Measurements from ENCODE around the gene CLGN.
"Not testable (repeated sequence)": the region's sequence is repeated elsewhere in the genome, so short reads cannot be mapped to it uniquely, and the experiment has no call there.

The CLGN gene

GRCh38 chr4:140413130-140413969, 14.1 kb downstream of the CLGN start:
- not testable (repeated sequence) for H3K4me1 Mint-ChIP-seq (ENCODE audit: low read depth); H3K4me3 Mint-ChIP-seq; H3K9me3 Mint-ChIP-seq; H3K36me3 Mint-ChIP-seq (ENCODE audit: low read depth); H3K27ac Mint-ChIP-seq; H3K27me3 Mint-ChIP-seq

DNA sequence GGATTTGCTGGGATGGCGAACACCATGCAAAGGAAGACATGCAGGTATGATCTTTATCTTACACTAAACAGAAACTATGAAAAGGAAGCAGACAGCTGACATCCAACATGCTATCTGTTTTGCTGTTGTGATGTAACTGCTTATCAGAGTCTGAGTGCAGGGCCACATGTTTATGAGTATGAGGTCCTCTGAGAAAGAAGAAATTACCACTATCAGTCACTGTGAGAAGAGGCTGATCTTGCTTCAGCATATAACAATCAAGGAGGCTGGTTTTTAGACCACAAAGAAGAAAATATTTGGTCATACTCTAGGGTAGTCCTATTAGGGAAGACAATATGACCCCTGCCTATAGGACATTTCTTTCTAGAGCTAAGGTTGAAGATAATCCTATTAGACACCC, 18.5 kb downstream of the CLGN start:
- H3K27me3 Mint-ChIP-seq: peaks cover 3% of the 10 kb centered on the region

GRCh38 chr4:140406292-140406691, 21.2 kb downstream of the CLGN start:
- Mint-ChIP-seq H3K4me3 (no peak overlapping the region), H3K9me3 (no peaks in the 10 kb centered on the region), H3K36me3 (ENCODE audit: low read depth) (no peaks in the 10 kb centered on the region), H3K4me1 (ENCODE audit: low read depth) (no peaks in the 10 kb centered on the region), H3K27me3 (peaks cover 3% of the 10 kb centered on the region), H3K27ac (no peak overlapping the region)

More for the DNA sequence above, 18.5 kb downstream of the CLGN start:
- no peaks in the 10 kb centered on the region for H3K9me3 Mint-ChIP-seq
- H3K4me3 Mint-ChIP-seq: no peak overlapping the region
- no peaks in the 10 kb centered on the region for H3K4me1 Mint-ChIP-seq (ENCODE audit: low read depth)
- no peak overlapping the region for H3K27ac Mint-ChIP-seq
- no peaks in the 10 kb centered on the region for H3K36me3 Mint-ChIP-seq (ENCODE audit: low read depth)

- peaks cover 14% of the 10 kb centered on the region for H3K27me3 Mint-ChIP-seq
- no peak overlapping the region for H3K4me3 Mint-ChIP-seq
- no peak overlapping the region for H3K27ac Mint-ChIP-seq
- H3K9me3 Mint-ChIP-seq: no peaks in the 10 kb centered on the region
- no peaks in the 10 kb centered on the region for H3K4me1 Mint-ChIP-seq (ENCODE audit: low read depth)
- H3K36me3 Mint-ChIP-seq (ENCODE audit: low read depth): no peaks in the 10 kb centered on the region
These were observed 27.3 kb downstream of the CLGN start for GRCh38 chr4:140400111-140400510.

DNA sequence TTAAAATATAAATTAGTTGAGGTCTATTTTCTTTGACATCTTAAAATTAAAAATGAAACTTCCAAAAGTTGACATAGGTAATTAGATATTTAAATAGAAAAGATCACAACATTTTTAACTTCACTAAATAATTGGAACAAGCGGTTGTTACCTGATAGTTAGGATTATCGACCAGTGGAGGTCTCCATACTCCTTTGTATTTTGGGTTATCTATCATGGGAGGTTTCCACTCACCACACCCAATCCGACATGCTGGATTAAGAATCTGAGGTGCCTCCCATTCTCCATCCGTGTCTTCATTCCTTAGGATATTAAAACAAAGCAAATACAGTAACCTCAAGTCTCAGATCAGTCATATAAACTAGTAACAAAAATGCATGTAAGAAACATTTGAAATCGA, 31.8 kb downstream of the CLGN start:
- H3K36me3 Mint-ChIP-seq (ENCODE audit: low read depth): no peaks in the 10 kb centered on the region

DNA sequence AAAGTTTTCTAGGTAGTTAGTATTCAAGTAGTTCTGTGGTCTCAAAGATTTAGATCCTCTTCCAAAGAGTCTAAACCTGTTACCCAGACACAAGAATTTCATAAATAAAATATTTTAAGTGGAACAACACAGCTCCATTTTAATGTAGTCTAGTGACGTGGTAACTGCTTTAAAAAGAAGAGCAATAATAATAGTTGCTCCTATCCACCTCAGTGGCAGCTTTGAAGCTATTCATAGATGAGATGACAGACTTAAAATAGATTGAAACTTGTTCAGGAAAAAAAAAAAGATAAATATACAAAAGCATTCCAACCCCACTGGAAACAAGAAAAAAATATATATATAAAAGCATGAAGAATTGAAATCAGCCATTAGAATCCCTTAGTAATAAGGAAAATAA, 39.4 kb downstream of the CLGN start:
- H3K9me3 Mint-ChIP-seq: no peaks in the 10 kb centered on the region
- H3K27me3 Mint-ChIP-seq: no peaks in the 10 kb centered on the region
- no peak overlapping the region for H3K4me3 Mint-ChIP-seq
- H3K36me3 Mint-ChIP-seq (ENCODE audit: low read depth): peaks cover 3% of the 10 kb centered on the region
- no peaks in the 10 kb centered on the region for H3K4me1 Mint-ChIP-seq (ENCODE audit: low read depth)
- no peak overlapping the region for H3K27ac Mint-ChIP-seq

More for the DNA sequence above, 31.8 kb downstream of the CLGN start:
- Mint-ChIP-seq H3K27ac (no peak overlapping the region), H3K4me1 (ENCODE audit: low read depth) (no peaks in the 10 kb centered on the region), H3K27me3 (peaks cover 14% of the 10 kb centered on the region), H3K4me3 (no peak overlapping the region), H3K9me3 (no peaks in the 10 kb centered on the region)

DNA sequence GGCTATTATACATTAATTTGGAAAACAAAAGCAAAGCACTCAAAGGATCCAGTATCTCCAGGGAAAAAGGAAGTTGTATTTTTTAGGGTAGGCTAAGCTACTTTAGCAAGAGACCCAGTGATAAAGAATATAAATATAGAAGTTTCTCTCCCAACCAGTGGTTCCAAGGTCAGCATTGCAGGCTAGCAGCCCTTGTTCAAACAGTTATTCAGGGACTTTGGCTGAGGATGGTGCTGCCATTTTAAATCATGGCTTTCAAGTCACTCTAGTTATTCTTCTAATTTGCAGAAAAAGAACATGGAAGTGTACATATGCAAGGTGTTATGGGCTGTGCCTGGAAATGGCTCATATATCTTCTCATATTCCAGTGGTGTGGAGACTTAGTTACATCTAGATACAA, 44.7 kb downstream of the CLGN start:
- peaks cover 14% of the 10 kb centered on the region for H3K36me3 Mint-ChIP-seq (ENCODE audit: low read depth)
- H3K9me3 Mint-ChIP-seq: no peaks in the 10 kb centered on the region
- no peak overlapping the region for H3K27ac Mint-ChIP-seq
- no peak overlapping the region for H3K4me3 Mint-ChIP-seq
- H3K27me3 Mint-ChIP-seq: no peaks in the 10 kb centered on the region
- no peaks in the 10 kb centered on the region for H3K4me1 Mint-ChIP-seq (ENCODE audit: low read depth)

DNA sequence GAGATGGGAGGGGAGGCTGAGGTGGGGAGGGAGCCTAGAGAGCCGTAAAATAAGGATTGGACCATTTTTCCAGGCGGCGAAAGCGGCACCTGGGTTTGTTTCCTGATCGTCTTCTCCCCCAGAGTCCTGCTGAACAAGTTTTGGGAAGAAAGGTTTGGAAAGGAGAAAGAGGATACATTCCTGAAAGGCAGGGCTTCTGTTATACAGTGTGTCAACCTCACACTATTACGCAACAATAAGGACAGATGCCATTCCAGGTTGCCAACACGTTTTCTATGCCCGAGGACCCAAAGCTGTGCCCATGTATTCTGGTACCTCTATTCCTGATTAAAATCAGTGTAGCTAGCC, 53.3 kb downstream of the CLGN start:
- Mint-ChIP-seq H3K36me3 (ENCODE audit: low read depth) (no peaks in the 10 kb centered on the region), H3K4me3 (no peak overlapping the region), H3K9me3 (no peaks in the 10 kb centered on the region), H3K27me3 (no peaks in the 10 kb centered on the region), H3K4me1 (ENCODE audit: low read depth) (peaks cover 30% of the 10 kb centered on the region), H3K27ac (peak overlapping the region; percentile 42)

GRCh38 chr4:140373328-140374129, 53.9 kb downstream of the CLGN start, which contains the start of gene SCOC:
Gene SCOC (plus strand): TSS chr4:140373646. CDS start chr4:140379171, 5,525 bp downstream.
- Mint-ChIP-seq H3K36me3 (ENCODE audit: low read depth) (no peaks in the 10 kb centered on the region), H3K27me3 (no peaks in the 10 kb centered on the region), H3K4me3 (no peak within 1 kb of the TSS), H3K9me3 (no peaks in the 10 kb centered on the region), H3K27ac (peak within 1 kb of the TSS; percentile 42), H3K4me1 (ENCODE audit: low read depth) (peaks cover 30% of the 10 kb centered on the region)

DNA sequence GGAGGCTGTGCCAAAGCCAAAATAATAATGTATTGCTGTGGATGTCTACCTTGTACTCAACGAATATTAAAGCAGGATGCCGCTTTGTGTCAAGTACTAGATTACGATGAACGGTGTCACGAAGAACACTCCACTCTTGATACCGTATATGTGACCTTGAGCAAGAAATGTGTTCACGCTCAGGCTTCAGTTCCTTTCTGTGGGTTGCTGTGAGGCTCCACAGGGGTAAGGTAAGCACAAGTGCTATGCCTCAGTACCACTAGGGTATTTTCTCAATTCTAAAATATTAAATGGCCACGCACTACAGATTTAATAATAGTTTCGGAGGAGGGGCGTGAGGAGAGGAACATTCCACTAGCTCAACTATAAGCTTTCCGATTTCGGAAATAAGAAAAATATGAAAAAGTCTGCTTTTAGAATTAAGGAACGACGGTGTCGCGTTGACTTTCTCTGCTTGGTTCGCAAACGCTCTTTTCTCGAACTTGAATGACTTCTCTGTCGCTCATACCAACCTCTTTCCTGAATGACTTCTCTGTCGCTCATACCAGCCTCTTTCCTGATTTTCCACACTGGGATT, 54.6 kb downstream of the CLGN start:
- Mint-ChIP-seq H3K36me3 (ENCODE audit: low read depth) (no peaks in the 10 kb centered on the region), H3K4me3 (no peak overlapping the region), H3K4me1 (ENCODE audit: low read depth) (peaks cover 30% of the 10 kb centered on the region), H3K27ac (no peak overlapping the region), H3K27me3 (no peaks in the 10 kb centered on the region), H3K9me3 (no peaks in the 10 kb centered on the region)

- H3K27me3 Mint-ChIP-seq: no peaks in the 10 kb centered on the region
- no peak overlapping the region for H3K4me3 Mint-ChIP-seq
- H3K4me1 Mint-ChIP-seq (ENCODE audit: low read depth): peaks cover 6% of the 10 kb centered on the region
- no peaks in the 10 kb centered on the region for H3K36me3 Mint-ChIP-seq (ENCODE audit: low read depth)
- no peak overlapping the region for H3K27ac Mint-ChIP-seq
- H3K9me3 Mint-ChIP-seq: no peaks in the 10 kb centered on the region
These were observed 58.8 kb downstream of the CLGN start for GRCh38 chr4:140368686-140369085.

DNA sequence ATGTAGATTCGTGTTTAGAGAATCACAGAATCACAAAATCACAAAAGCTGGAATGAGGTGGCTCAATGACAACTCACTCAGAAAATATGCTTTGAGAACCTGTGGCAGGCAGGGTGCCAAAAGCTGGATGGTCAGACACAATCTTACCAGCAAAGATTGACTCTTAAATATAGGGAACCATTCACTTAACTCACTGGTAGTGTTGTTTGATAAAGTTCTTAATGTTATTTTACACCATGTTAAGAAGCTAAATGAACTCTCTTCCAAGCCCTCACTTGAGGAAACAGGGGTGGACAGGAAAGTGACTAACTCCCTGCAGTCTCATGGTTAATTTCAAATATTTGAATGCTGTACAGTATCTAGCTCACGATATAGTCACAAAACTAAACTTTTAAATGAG, 59.7 kb downstream of the CLGN start:
- Mint-ChIP-seq H3K36me3 (ENCODE audit: low read depth) (no peaks in the 10 kb centered on the region), H3K4me3 (no peak overlapping the region), H3K4me1 (ENCODE audit: low read depth) (peaks cover 6% of the 10 kb centered on the region), H3K9me3 (no peaks in the 10 kb centered on the region), H3K27ac (no peak overlapping the region), H3K27me3 (no peaks in the 10 kb centered on the region)

DNA sequence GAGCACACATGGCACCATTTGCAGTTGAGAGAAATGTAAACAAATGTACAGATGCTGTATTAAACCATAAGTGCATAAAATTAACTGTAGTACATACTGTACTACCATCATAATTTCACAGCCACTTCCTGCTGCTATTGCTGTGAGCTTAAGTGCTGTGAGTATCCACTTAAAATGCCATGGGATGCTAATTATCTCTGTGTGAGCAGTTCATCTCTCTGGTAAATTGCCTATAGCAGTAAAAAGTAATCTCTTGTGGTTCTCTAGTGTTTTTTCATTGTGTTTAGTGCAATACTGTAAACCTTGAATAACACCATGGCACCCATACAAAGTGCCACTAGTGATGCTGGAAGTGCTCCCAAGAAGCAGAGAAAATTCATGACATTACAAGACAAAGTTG, 63.9 kb downstream of the CLGN start:
- Mint-ChIP-seq H3K27me3 (no peaks in the 10 kb centered on the region), H3K9me3 (no peaks in the 10 kb centered on the region), H3K4me1 (ENCODE audit: low read depth) (no peaks in the 10 kb centered on the region), H3K27ac (no peak overlapping the region), H3K4me3 (no peak overlapping the region), H3K36me3 (ENCODE audit: low read depth) (no peaks in the 10 kb centered on the region)

DNA sequence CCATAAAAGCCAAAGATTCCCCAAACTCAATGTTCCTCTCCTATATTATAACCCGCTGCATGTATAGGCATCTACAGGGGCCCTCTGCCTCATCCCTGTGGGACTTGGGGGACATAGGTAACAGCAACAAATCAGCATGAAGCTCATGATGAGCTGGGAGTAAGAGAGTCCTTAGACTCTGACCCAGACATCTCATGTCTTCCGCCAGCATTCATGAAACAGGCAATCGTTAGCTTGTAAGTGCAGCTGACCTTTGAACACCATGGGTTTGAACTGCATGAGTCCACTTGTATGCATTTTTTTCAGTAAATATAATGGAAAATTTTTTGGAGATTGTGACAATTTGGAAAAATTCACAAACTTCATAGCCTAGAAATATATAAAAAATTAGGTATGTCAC, 64.4 kb downstream of the CLGN start:
- no peaks in the 10 kb centered on the region for H3K36me3 Mint-ChIP-seq (ENCODE audit: low read depth)
- H3K27me3 Mint-ChIP-seq: no peaks in the 10 kb centered on the region
- no peaks in the 10 kb centered on the region for H3K9me3 Mint-ChIP-seq
- no peaks in the 10 kb centered on the region for H3K4me1 Mint-ChIP-seq (ENCODE audit: low read depth)
- no peak overlapping the region for H3K4me3 Mint-ChIP-seq
- H3K27ac Mint-ChIP-seq: no peak overlapping the region

- Mint-ChIP-seq H3K4me1 (ENCODE audit: low read depth) (no peaks in the 10 kb centered on the region), H3K27ac (no peak overlapping the region), H3K27me3 (no peaks in the 10 kb centered on the region), H3K9me3 (no peaks in the 10 kb centered on the region), H3K4me3 (no peak overlapping the region), H3K36me3 (ENCODE audit: low read depth) (no peaks in the 10 kb centered on the region)
These were observed 66.3 kb downstream of the CLGN start for GRCh38 chr4:140361099-140361498.
